Thyroid gland (tissue), 4 donors: Measurements from ENCODE around the gene MZF1. TPM values are rescaled to one million over a fixed set of nuclear protein-coding genes. Genes with fewer than 3 reads are reported as not detected.

ENCODE experiments used
- DNase-seq, 2 donors: peaks; one replicate each; pipeline ENCODE4 v3.0.0-alpha.2; 2019
- H3K27ac ChIP-seq, 3 donors: fragments of 200-600 bp; sonication (generic); 1 replicate in 2 of 3; 2 replicates in 1 of 3; pipeline ENCODE4 v1.5.1; 2016 to 2019; ENCODE audit warnings: mild to moderate bottlenecking in 1 of 3, moderate library complexity in 1 of 3
- H3K27me3 ChIP-seq: fragments of 200-600 bp; sonication (generic); one replicate; pipeline ENCODE4 v1.5.1; 2019
- H3K36me3 ChIP-seq, 2 donors: fragments of 200-600 bp; sonication (generic); one replicate each; pipeline ENCODE4 v1.5.1; 2016 to 2019
- H3K4me1 ChIP-seq, 2 donors: fragments of 200-600 bp; sonication (generic); one replicate each; pipeline ENCODE4 v1.5.1; 2017 to 2019
- H3K4me3 ChIP-seq, 3 donors: fragments of 200-600 bp; sonication (generic); replicated peaks in 1 of 3; 1 replicate in 2 of 3; 2 replicates in 1 of 3; pipeline ENCODE4 v1.5.1; 2016; ENCODE audit warnings: mild to moderate bottlenecking in 1 of 3
- H3K9me3 ChIP-seq: fragments of 200-600 bp; sonication (generic); one replicate; pipeline ENCODE4 v1.5.1; 2017
- POLR2A ChIP-seq, 2 donors: fragments of 450-650 bp; IDR thresholded peaks; one replicate each; pipeline ENCODE4 v1.6.1; 2017; ENCODE audit warnings: antibody characterized with exemption in 2 of 2, mild to moderate bottlenecking in 2 of 2, moderate library complexity in 1 of 2
- WGBS, 2 donors: methylation state at CpG; one replicate each; pipeline ENCODE4 v1.1.5; 2017; 5-methylcytosine and 5-hydroxymethylcytosine counted together
- intact Hi-C: fragments of 100-400 bp; cut with DNase I; formaldehyde crosslinking; loops from one replicate; pipeline ENCODE4 v1.15.1; 2023
- microRNA-seq: library from miRNA; unstranded; fragments of <30 nt; microRNA quantifications from one replicate; pipeline ENCODE4, GENCODE V29; 2016
- small RNA-seq: library from RNA; depleted of rRNA; stranded (forward); fragments of <200 nt; gene quantifications from one replicate; pipeline ENCODE3, GENCODE V24; 2016
- total RNA-seq, 4 donors: library from RNA; depleted of rRNA; stranded (reverse); fragments of >200 nt; gene quantifications; one replicate each; pipeline ENCODE4 v1.2.3, GENCODE V29; 2016
- TF ChIP-seq, protein P1 (sequence below), 6 experiments: fragments of 200-600 bp in 3 of 6; fragments of 450-650 bp in 3 of 6; sonication (generic) in 3 of 6; IDR thresholded peaks; one replicate each; pipeline ENCODE4 v1.5.1; 2016 to 2019; ENCODE audit warnings: antibody characterized with exemption in 6 of 6, mild to moderate bottlenecking in 2 of 6, inconsistent platforms in 1 of 6, moderate library complexity in 1 of 6

Gene MZF1
- total RNA-seq, 4 donors from 2014 or later = 55.0 to 82.7 (median 70.5) TPM

DNA sequence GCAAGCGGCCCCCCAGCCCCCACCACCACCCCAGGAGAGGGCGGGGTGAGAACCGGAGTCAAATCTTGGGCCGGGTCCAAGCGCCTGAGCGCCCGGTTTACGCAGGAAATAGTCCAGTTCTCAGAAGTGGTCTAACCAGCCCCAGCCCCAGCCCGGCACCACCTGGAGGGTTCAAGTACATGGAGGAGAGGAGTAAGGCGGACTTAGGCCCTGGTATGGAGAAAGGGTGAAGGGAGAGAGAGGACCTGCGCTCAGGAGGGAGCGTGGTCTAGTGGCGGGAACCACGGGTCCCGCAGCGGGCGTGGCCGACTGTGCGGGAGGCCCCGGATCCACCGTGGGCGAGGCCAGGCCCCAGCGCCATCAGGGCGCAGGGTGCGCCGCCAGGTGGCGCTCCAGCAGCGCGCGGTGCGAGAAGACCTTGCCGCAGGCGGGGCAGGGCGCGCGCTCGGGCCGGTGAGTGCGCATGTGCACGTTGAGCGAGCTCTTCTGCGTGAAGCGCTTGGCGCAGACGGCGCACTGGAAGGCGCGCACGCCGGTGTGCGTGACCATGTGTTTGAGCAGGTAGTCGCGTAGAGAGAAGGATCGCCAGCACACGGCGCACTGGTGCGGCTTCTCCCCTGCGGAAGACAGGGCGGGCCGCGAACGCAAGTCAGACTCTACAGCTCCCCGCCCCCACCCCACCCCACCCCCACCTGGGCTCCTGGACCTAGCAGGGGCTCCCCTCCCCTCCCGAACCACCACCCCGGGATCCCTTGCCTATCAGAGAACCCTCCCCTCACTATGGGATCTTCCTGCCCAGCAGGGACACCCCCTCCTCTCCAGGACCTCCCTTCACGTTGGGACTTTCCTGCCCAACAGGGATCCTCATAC is 59.2 kb downstream of the MZF1 start:
- intact Hi-C loops = no loop called here
- Histone ChIP-seq H3K27ac (peak overlapping the region; percentile 73 to 84 (median 82)), H3K36me3 (peaks cover 14 to 15% of the 10 kb centered on the region in 2 donors), H3K27me3 (no peaks in the 10 kb centered on the region), H3K9me3 (no peaks in the 10 kb centered on the region), H3K4me3 (peak overlapping the region in 1 of 3 donors; percentile 28), H3K4me1 (peaks cover 24 to 31% of the 10 kb centered on the region in 2 donors)
- TF ChIP-seq, protein P1, sequence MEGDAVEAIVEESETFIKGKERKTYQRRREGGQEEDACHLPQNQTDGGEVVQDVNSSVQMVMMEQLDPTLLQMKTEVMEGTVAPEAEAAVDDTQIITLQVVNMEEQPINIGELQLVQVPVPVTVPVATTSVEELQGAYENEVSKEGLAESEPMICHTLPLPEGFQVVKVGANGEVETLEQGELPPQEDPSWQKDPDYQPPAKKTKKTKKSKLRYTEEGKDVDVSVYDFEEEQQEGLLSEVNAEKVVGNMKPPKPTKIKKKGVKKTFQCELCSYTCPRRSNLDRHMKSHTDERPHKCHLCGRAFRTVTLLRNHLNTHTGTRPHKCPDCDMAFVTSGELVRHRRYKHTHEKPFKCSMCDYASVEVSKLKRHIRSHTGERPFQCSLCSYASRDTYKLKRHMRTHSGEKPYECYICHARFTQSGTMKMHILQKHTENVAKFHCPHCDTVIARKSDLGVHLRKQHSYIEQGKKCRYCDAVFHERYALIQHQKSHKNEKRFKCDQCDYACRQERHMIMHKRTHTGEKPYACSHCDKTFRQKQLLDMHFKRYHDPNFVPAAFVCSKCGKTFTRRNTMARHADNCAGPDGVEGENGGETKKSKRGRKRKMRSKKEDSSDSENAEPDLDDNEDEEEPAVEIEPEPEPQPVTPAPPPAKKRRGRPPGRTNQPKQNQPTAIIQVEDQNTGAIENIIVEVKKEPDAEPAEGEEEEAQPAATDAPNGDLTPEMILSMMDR (IDR thresholded peaks at IDR 0.05) = peak; percentile 53 to 97 (median 94)
- TF ChIP-seq POLR2A (IDR thresholded peaks at IDR 0.05) = peak in 1 of 2 donors; percentile 54
- DNase-seq = peak; percentile 90 to 93
- WGBS, 2 donors = 8 to 12% methylated on average over 36 to 38 of the region's 66 CpGs

DNA sequence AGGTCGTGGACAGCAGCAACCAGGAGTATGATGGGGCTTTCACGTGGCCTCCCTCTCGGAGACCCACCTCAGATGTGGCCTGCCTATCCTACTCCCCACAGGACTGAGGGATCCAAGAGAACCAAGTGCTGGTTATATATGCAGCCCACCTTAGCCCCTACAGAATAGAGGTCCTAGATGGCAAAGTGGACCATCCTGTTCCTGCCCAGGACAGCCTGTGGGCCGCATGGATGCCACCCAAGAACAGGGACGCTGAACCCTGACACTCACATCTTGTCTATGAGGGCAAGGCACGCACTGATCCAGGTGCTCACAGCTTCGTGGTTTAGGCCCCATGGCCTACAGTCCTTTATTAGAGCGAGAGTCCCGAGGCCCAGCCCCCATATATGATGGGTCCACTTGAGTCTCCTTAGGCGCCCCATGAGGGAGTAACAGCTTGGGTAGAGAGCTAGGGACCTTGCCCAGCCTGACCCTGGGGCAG is 59.9 kb downstream of the MZF1 start:
- intact Hi-C loops = no loop called here
- TF ChIP-seq, protein P1 (IDR thresholded peaks at IDR 0.05) = no peak
- no peak for TF ChIP-seq POLR2A (IDR thresholded peaks at IDR 0.05)
- Histone ChIP-seq H3K27me3 (no peaks in the 10 kb centered on the region), H3K4me3 (no peak overlapping the region), H3K27ac (peak overlapping the region; percentile 73 to 84 (median 82)), H3K9me3 (no peaks in the 10 kb centered on the region), H3K36me3 (peaks cover 14 to 15% of the 10 kb centered on the region in 2 donors), H3K4me1 (peaks cover 18 to 25% of the 10 kb centered on the region in 2 donors)
- DNase-seq = no peak
- whole genome bisulfite sequencing, 2 donors = 82 to 86% methylated on average over 5 to 8 of the region's 10 CpGs

Small RNA genes within 50 kb of the gene (microRNA-seq; reads per million reads assigned to microRNA genes)
- not detected for gene MIR6807

Small RNA genes within 50 kb of the gene (small RNA-seq; reads per million reads assigned to genes)
- gene MIR6807 = not detected
- not detected for gene RN7SL525P

Other genes starting within 250 kb of the MZF1 start
- 1 to 10 TPM; 3.0 to 4.5 (median 4.2) TPM for gene ZSCAN22, start 246.3 kb downstream of the MZF1 start, total RNA-seq
- gene A1BG, start 219.8 kb downstream of the MZF1 start, total RNA-seq = 10 to 100 TPM in 1 of 4 donors, 1 to 10 TPM in 2, under 1 TPM in 1; 0.50 to 14.9 (median 3.4) TPM
- gene ZNF497, start 210.6 kb downstream of the MZF1 start, total RNA-seq = 10 to 100 TPM in 1 of 4 donors, 1 to 10 TPM in 3; 7.1 to 16.2 (median 8.1) TPM
- gene ZNF837, start 192.3 kb downstream of the MZF1 start, total RNA-seq = 10 to 100 TPM in 3 of 4 donors, 1 to 10 TPM in 1; 6.3 to 16.4 (median 15.1) TPM
- gene RPS5, start 186.1 kb downstream of the MZF1 start, total RNA-seq = 1,000 to 10,000 TPM; 1,209 to 2,449 (median 1,340) TPM
- gene RNF225, start 177.7 kb downstream of the MZF1 start, total RNA-seq = under 1 TPM in 1 of 4 donors, not detected in 3; 0.33 TPM
- 10 to 100 TPM; 10.1 to 31.1 (median 23.1) TPM for gene ZNF584, start 164.7 kb downstream of the MZF1 start, total RNA-seq
- gene ZNF132, start 133.2 kb downstream of the MZF1 start, total RNA-seq = 10 to 100 TPM; 13.3 to 24.3 (median 16.2) TPM
- gene ZNF324B, start 121.7 kb downstream of the MZF1 start, total RNA-seq = 10 to 100 TPM; 10.6 to 16.8 (median 13.4) TPM
- 10 to 100 TPM; 27.0 to 41.7 (median 32.2) TPM for gene ZNF324, start 106.3 kb downstream of the MZF1 start, total RNA-seq
- gene ZNF446, start 97.0 kb downstream of the MZF1 start, total RNA-seq = 10 to 100 TPM; 15.2 to 30.0 (median 25.6) TPM
- gene SLC27A5, start 61.3 kb downstream of the MZF1 start, total RNA-seq = 10 to 100 TPM; 10.6 to 22.4 (median 17.7) TPM
- 10 to 100 TPM in 1 of 4 donors, 1 to 10 TPM in 3; 6.9 to 17.7 (median 8.5) TPM for gene ZBTB45, start 53.5 kb downstream of the MZF1 start, total RNA-seq
- 100 to 1,000 TPM; 195 to 237 (median 218) TPM for gene TRIM28, start 29.3 kb downstream of the MZF1 start, total RNA-seq
- 100 to 1,000 TPM; 123 to 155 (median 148) TPM for gene CHMP2A, start 18.2 kb downstream of the MZF1 start, total RNA-seq
- 10 to 100 TPM; 17.2 to 28.5 (median 20.3) TPM for gene UBE2M, start 14.7 kb downstream of the MZF1 start, total RNA-seq